Breast epithelium (tissue), 4 donors: ENCODE data around the gene PDZD2. TPM values are rescaled to one million over a fixed set of nuclear protein-coding genes. Genes with fewer than 3 reads are reported as not detected.

Experiments
- DNase-seq, 2 donors: peaks; one replicate each; pipeline ENCODE4 v3.0.0-alpha.2; 2019; ENCODE audit warnings: low spot score in 2 of 2
- H3K27ac ChIP-seq, 2 donors: fragments of 200-600 bp; sonication (generic) in 1 of 2; one replicate each; pipeline ENCODE4 v1.5.1; 2016 to 2019; ENCODE audit warnings: mild to moderate bottlenecking in 1 of 2
- H3K27me3 ChIP-seq, 2 donors: fragments of 200-600 bp; sonication (generic) in 1 of 2; one replicate each; pipeline versions ENCODE4 v1.5.1 to v1.6.0; 2017 to 2019; ENCODE audit warnings: control low read depth in 1 of 2, mild to moderate bottlenecking in 1 of 2
- H3K36me3 ChIP-seq: fragments of 200-600 bp; one replicate; pipeline ENCODE4 v1.5.1; 2019
- H3K4me1 ChIP-seq, 2 donors: fragments of 200-600 bp; sonication (generic); one replicate each; pipeline ENCODE4 v1.5.1; 2016 to 2019; ENCODE audit warnings: control low read depth in 1 of 2
- H3K4me3 ChIP-seq, 3 donors: fragments of 200-600 bp; sonication (generic); 1 replicate in 2 of 3; 2 replicates in 1 of 3; pipeline ENCODE4 v1.5.1; 2016 to 2019; ENCODE audit warnings: mild to moderate bottlenecking in 3 of 3, moderate library complexity in 2 of 3
- H3K9me3 ChIP-seq, 2 donors: fragments of 200-600 bp; sonication (generic) in 1 of 2; one replicate each; pipeline ENCODE4 v1.5.1; 2016 to 2019; ENCODE audit warnings: control low read depth in 1 of 2
- CTCF ChIP-seq, 3 donors: fragments of 450-650 bp; IDR thresholded peaks; one replicate each; pipeline ENCODE4 v1.5.1; 2016 to 2017; ENCODE audit warnings: antibody characterized with exemption in 3 of 3, mild to moderate bottlenecking in 3 of 3, moderate library complexity in 3 of 3
- POLR2A ChIP-seq: fragments of 450-650 bp; IDR thresholded peaks from one replicate; pipeline ENCODE4 v1.6.1; 2016; ENCODE audit warnings: antibody characterized with exemption, mild to moderate bottlenecking, moderate library complexity
- POLR2AphosphoS5 ChIP-seq, 3 donors: sonication (generic); formaldehyde crosslinking; IDR thresholded peaks; one replicate each; pipeline ENCODE4 v1.6.1; 2017; ENCODE audit warnings: antibody characterized with exemption in 3 of 3
- intact Hi-C: fragments of 100-400 bp; cut with DNase I; formaldehyde crosslinking; loops from one replicate; pipeline ENCODE4 v1.15.1; 2023; ENCODE audit warnings: low total_unique reads
- total RNA-seq, 3 donors: library from RNA; depleted of rRNA; stranded (reverse); fragments of >200 nt; gene quantifications; one replicate each; pipeline ENCODE4 v1.1.0, GENCODE V29; 2016

The PDZD2 gene
- total RNA-seq, 3 donors from 2014 or later, result 16.8 to 23.3 (median 17.7) TPM

GRCh38 chr5:32138839-32139493 lies 500.0 kb downstream of the PDZD2 start:
- intact Hi-C loops, result no loop called here
- DNase-seq, result no peak
- TF ChIP-seq CTCF (IDR thresholded peaks at IDR 0.05), result no peak
- TF ChIP-seq POLR2A, result no peak
- TF ChIP-seq POLR2AphosphoS5 (IDR thresholded peaks at IDR 0.05), result no peak

GRCh38 chr5:32143617-32144377 lies 504.9 kb downstream of the PDZD2 start:
- no peak for DNase-seq
- no peaks in the 10 kb centered on the region for H3K9me3 ChIP-seq
- H3K4me1 ChIP-seq, result no peaks in the 10 kb centered on the region
- H3K4me3 ChIP-seq, result no peak overlapping the region
- no peaks in the 10 kb centered on the region for H3K36me3 ChIP-seq
- TF ChIP-seq CTCF (IDR thresholded peaks at IDR 0.05) (no peak), POLR2AphosphoS5 (IDR thresholded peaks at IDR 0.05) (no peak), POLR2A (no peak)
- no peak overlapping the region for H3K27ac ChIP-seq
- H3K27me3 ChIP-seq, result no peaks in the 10 kb centered on the region
- intact Hi-C loops, result no loop called here

More at GRCh38 chr5:32138839-32139493, 500.0 kb downstream of the PDZD2 start:
- Histone ChIP-seq H3K4me1 (no peaks in the 10 kb centered on the region), H3K36me3 (no peaks in the 10 kb centered on the region), H3K27ac (no peak overlapping the region), H3K4me3 (no peak overlapping the region), H3K27me3 (no peaks in the 10 kb centered on the region), H3K9me3 (no peaks in the 10 kb centered on the region)

GRCh38 chr5:32144378-32145207 lies 505.7 kb downstream of the PDZD2 start:
- TF ChIP-seq POLR2A (no peak), CTCF (IDR thresholded peaks at IDR 0.05) (no peak), POLR2AphosphoS5 (IDR thresholded peaks at IDR 0.05) (no peak)
- no peaks in the 10 kb centered on the region for H3K9me3 ChIP-seq
- no peaks in the 10 kb centered on the region for H3K4me1 ChIP-seq

GRCh38 chr5:32145378-32145777 lies 506.4 kb downstream of the PDZD2 start:
- no peaks in the 10 kb centered on the region for H3K4me1 ChIP-seq
- no peak overlapping the region for H3K4me3 ChIP-seq
- TF ChIP-seq POLR2A, result no peak
- TF ChIP-seq POLR2AphosphoS5 (IDR thresholded peaks at IDR 0.05), result no peak
- no peak for TF ChIP-seq CTCF (IDR thresholded peaks at IDR 0.05)
- no peak overlapping the region for H3K27ac ChIP-seq
- H3K27me3 ChIP-seq, result no peaks in the 10 kb centered on the region
- no peaks in the 10 kb centered on the region for H3K9me3 ChIP-seq
- no peak for DNase-seq
- no peaks in the 10 kb centered on the region for H3K36me3 ChIP-seq
- intact Hi-C loops, result no loop called here

More at GRCh38 chr5:32144378-32145207, 505.7 kb downstream of the PDZD2 start:
- intact Hi-C loops, result no loop called here
- H3K4me3 ChIP-seq, result no peak overlapping the region
- DNase-seq, result no peak
- no peaks in the 10 kb centered on the region for H3K27me3 ChIP-seq
- H3K36me3 ChIP-seq, result no peaks in the 10 kb centered on the region
- no peak overlapping the region for H3K27ac ChIP-seq
